Liver (tissue), 9 donors: Measurements from ENCODE around the gene PRKN. TPM values are rescaled to one million over a fixed set of nuclear protein-coding genes. Genes with fewer than 3 reads are reported as not detected.

Experiments
- DNase-seq: peaks from one replicate; pipeline ENCODE4 v3.0.0-alpha.2; 2017; ENCODE audit warnings: low spot score
- H3K27ac ChIP-seq, 2 donors: one replicate each; pipeline ENCODE4 v1.7.0; 2013; ENCODE audit warnings: inconsistent platforms in 2 of 2, low read length in 2 of 2, control low read depth in 1 of 2, low read depth in 1 of 2, mild to moderate bottlenecking in 1 of 2
- H3K27me3 ChIP-seq, 4 donors: one replicate each; pipeline versions ENCODE4 v1.6.1 to v1.7.0; 2013; ENCODE audit warnings: low read length in 3 of 4, inconsistent platforms in 1 of 4, mild to moderate bottlenecking in 1 of 4, moderate library complexity in 1 of 4; ENCODE audit not compliant: control insufficient read depth in 4 of 4, insufficient read depth in 4 of 4
- H3K36me3 ChIP-seq, 4 donors: one replicate each; pipeline versions ENCODE4 v1.6.1 to v1.7.0; 2013; ENCODE audit warnings: low read length in 3 of 4, mild to moderate bottlenecking in 3 of 4, low read depth in 1 of 4, moderate library complexity in 1 of 4; ENCODE audit not compliant: control insufficient read depth in 4 of 4, insufficient read depth in 3 of 4
- H3K4me1 ChIP-seq, 4 donors: one replicate each; pipeline versions ENCODE4 v1.6.1 to v1.7.0; 2013; ENCODE audit warnings: low read length in 3 of 4, mild to moderate bottlenecking in 3 of 4, moderate library complexity in 1 of 4; ENCODE audit not compliant: control insufficient read depth in 4 of 4, insufficient read depth in 4 of 4
- H3K4me3 ChIP-seq, 3 donors: one replicate each; pipeline versions ENCODE4 v1.6.1 to v1.7.0; 2013; ENCODE audit warnings: low read length in 3 of 3, control low read depth in 1 of 3, low read depth in 1 of 3, mild to moderate bottlenecking in 1 of 3
- H3K9ac ChIP-seq, 2 donors: one replicate each; pipeline ENCODE4 v1.7.0; 2013; ENCODE audit warnings: low read length in 2 of 2, mild to moderate bottlenecking in 2 of 2, moderate library complexity in 2 of 2, control low read depth in 1 of 2, low read depth in 1 of 2
- H3K9me3 ChIP-seq, 4 donors: one replicate each; pipeline versions ENCODE4 v1.6.1 to v1.7.0; 2013; ENCODE audit warnings: low read length in 3 of 4; ENCODE audit not compliant: control insufficient read depth in 4 of 4
- EGR1 ChIP-seq, 2 donors: IDR thresholded peaks; 2 replicates each; pipeline ENCODE4 v1.6.1; 2016 to 2018; ENCODE audit warnings: antibody characterized with exemption in 2 of 2, low read depth in 2 of 2
- FOXA2 ChIP-seq: IDR thresholded peaks from 2 replicates; pipeline ENCODE4 v1.6.1; 2016; ENCODE audit warnings: antibody characterized with exemption
- GABPA ChIP-seq, 2 donors: IDR thresholded peaks in 1 of 2; conservative IDR thresholded peaks in 1 of 2; 2 replicates each; pipeline ENCODE4 v1.6.1; 2016; ENCODE audit warnings: antibody characterized with exemption in 2 of 2, mild to moderate bottlenecking in 1 of 2, moderate library complexity in 1 of 2
- HNF4A ChIP-seq, 2 donors: conservative IDR thresholded peaks; 2 replicates each; pipeline ENCODE4 v1.6.1; 2016; ENCODE audit warnings: antibody characterized with exemption in 2 of 2, mild to moderate bottlenecking in 2 of 2
- JUND ChIP-seq, 2 donors: IDR thresholded peaks; 2 replicates each; pipeline ENCODE4 v1.6.1; 2016; ENCODE audit warnings: antibody characterized with exemption in 2 of 2
- NR2F2 ChIP-seq: IDR thresholded peaks from 2 replicates; pipeline ENCODE4 v1.6.1; 2016; ENCODE audit warnings: antibody characterized with exemption
- RAD21 ChIP-seq, 2 donors: IDR thresholded peaks; 2 replicates each; pipeline ENCODE4 v1.6.1; 2016; ENCODE audit warnings: antibody characterized with exemption in 2 of 2, mild to moderate bottlenecking in 2 of 2
- RXRA ChIP-seq, 2 donors: IDR thresholded peaks; 2 replicates each; pipeline ENCODE4 v1.6.1; 2017 to 2018; ENCODE audit warnings: antibody characterized with exemption in 2 of 2, mild to moderate bottlenecking in 1 of 2
- SP1 ChIP-seq: IDR thresholded peaks from 2 replicates; pipeline ENCODE4 v1.6.1; 2018; ENCODE audit warnings: antibody characterized with exemption, mild to moderate bottlenecking
- TAF1 ChIP-seq: conservative IDR thresholded peaks from 2 replicates; pipeline ENCODE4 v1.6.1; 2016; ENCODE audit warnings: antibody characterized with exemption, mild to moderate bottlenecking
- YY1 ChIP-seq: IDR thresholded peaks from 2 replicates; pipeline ENCODE4 v1.6.1; 2016; ENCODE audit warnings: antibody characterized with exemption, mild to moderate bottlenecking
- WGBS: extraction: QIAGEN DNeasy Blood & Tissue Kit; methylation state at CpG from one replicate; pipeline ENCODE4 v1.1.7; 2013; 5-methylcytosine and 5-hydroxymethylcytosine counted together
- polyA plus RNA-seq, 2 donors: library from polyadenylated mRNA; stranded (reverse) in 1 of 2; unstranded in 1 of 2; fragments of 200-250 nt in 1 of 2; fragments of >200 nt in 1 of 2; fragmentation: Nextera tagmentation in 1 of 2; extraction: Ambion mirVana in 1 of 2; gene quantifications; one replicate each; pipeline versions ENCODE4 v1.2.1 to v1.2.3, GENCODE V29; 2013 to 2015
- total RNA-seq, 2 donors: library from RNA; depleted of rRNA; stranded (reverse); fragments of >200 nt; gene quantifications; one replicate each; pipeline ENCODE4 v1.2.3, GENCODE V29; 2014
- TF ChIP-seq, protein P1 (sequence below): IDR thresholded peaks from 2 replicates; pipeline ENCODE4 v1.6.1; 2016; ENCODE audit warnings: antibody characterized with exemption
- TF ChIP-seq, protein P2 (sequence below): IDR thresholded peaks from 2 replicates; pipeline ENCODE4 v1.6.1; 2016; ENCODE audit warnings: antibody characterized with exemption
- TF ChIP-seq, protein P3 (sequence below): fragments of 150-350 bp; IDR thresholded peaks from 2 replicates; pipeline ENCODE4 v1.5.1; 2017; ENCODE audit warnings: improper control_type of control experiment, low read depth, low read length; ENCODE audit not compliant: missing input control
- TF ChIP-seq, protein P4 (sequence below): IDR thresholded peaks from 2 replicates; pipeline ENCODE4 v1.6.1; 2016; ENCODE audit warnings: antibody characterized with exemption, mild to moderate bottlenecking
- donor health status: healthy.
- donor health status: healthy.
- donor health status: healthy.
- donor health status: healthy.
- donor health status: healthy.

Gene PRKN
- total and polyA plus RNA-seq, 4 donors: 0.47 to 4.1 (median 3.2) TPM

DNA sequence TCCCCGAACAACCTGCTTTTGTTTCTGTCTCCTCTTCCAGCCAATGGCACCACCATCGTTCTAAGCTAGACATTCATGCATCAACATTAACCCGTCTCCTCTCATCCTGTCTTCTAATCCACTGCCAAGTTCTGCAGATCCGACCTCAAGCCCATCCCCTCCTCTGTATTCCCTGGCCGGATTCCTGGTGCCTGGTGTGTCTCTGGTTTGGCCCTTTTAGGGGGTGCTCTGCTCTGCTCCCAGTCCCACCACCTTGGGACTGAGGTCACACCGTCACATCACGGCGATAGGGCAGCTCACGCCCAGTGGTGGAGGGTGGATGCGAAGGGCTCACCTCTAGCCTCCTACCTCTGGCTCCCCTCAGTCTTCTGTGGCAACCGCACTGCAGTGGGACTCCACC lies 1351.2 kb downstream of the PRKN start:
- no peak for DNase-seq
- peaks cover 0 to 4% (median 2%) of the 10 kb centered on the region in 4 donors for H3K4me1 ChIP-seq
- WGBS: 91% methylated on average over 11 of the region's 11 CpGs
- no peak for TF ChIP-seq RXRA (IDR thresholded peaks at IDR 0.05)
- H3K4me3 ChIP-seq: no peak overlapping the region
- no peak overlapping the region for H3K9ac ChIP-seq
- H3K36me3 ChIP-seq: no peaks in the 10 kb centered on the region
- H3K9me3 ChIP-seq: no peaks in the 10 kb centered on the region
- no peak overlapping the region for H3K27ac ChIP-seq
- H3K27me3 ChIP-seq: no peaks in the 10 kb centered on the region

DNA sequence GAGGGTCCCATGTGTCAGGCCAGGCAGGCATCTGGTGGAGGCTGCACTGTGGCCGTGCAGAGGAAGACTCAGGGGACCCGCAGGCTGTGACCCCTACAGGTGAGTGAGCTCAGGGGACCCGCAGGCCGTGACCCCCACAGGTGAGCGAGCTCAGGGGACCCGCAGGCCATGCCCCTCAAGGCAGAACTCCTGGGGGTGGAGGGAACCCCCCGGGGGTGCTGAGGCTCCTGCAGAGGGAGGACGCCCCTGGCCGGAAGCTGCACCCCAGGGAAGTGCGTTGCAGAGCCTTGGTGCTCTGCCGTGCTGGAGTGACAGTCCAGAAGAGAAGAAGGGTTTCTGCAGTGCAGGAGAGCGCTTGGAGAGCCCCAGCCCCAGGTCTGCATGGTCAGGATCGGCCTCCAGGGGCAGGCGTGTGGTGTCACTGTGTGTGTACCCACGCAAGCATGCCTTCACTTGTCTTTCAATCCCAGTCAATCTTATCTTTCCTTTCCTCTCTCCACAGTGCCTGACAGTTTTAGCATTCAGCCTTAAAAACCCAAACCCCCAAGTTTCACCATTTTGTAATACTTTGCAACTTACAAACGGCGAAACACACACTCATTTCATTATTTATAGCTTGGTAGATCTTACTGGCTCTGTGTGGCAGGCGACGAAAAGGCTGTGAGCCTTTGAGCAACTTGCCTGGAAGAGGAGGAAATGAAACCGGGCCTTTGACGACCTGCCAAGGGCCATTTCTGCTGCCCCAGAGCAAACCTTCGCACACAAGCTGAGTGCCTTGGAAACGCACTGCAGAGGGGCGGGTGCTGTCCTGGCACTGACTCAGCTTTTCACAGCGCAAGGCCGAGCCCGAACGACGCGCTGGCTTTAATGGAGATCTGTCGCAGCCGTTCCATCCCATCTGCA lies 1352.3 kb downstream of the PRKN start:
- 67% methylated on average over 32 of the region's 32 CpGs for WGBS
- Histone ChIP-seq H3K27me3 (no peaks in the 10 kb centered on the region), H3K9me3 (no peaks in the 10 kb centered on the region), H3K27ac (no peak overlapping the region), H3K9ac (no peak overlapping the region), H3K4me3 (no peak overlapping the region), H3K36me3 (no peaks in the 10 kb centered on the region), H3K4me1 (peaks cover 0 to 4% (median 2%) of the 10 kb centered on the region in 4 donors)
- no peak for DNase-seq
- no peak for TF ChIP-seq NR2F2
- TF ChIP-seq HNF4A (conservative IDR thresholded peaks at IDR 0.05): no peak
- no peak for TF ChIP-seq GABPA (IDR thresholded peaks at IDR 0.05 in 1 of 2, conservative IDR thresholded peaks at IDR 0.05 in 1 of 2)
- TF ChIP-seq, protein P1, sequence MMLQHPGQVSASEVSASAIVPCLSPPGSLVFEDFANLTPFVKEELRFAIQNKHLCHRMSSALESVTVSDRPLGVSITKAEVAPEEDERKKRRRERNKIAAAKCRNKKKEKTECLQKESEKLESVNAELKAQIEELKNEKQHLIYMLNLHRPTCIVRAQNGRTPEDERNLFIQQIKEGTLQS: no peak
- no peak for TF ChIP-seq RAD21 (IDR thresholded peaks at IDR 0.05)
- TF ChIP-seq EGR1 (IDR thresholded peaks at IDR 0.05; ENCODE audit: low read depth in 2 of 2): no peak
- no peak for TF ChIP-seq YY1
- TF ChIP-seq RXRA (IDR thresholded peaks at IDR 0.05): no peak
- TF ChIP-seq TAF1: no peak
- TF ChIP-seq, protein P2, sequence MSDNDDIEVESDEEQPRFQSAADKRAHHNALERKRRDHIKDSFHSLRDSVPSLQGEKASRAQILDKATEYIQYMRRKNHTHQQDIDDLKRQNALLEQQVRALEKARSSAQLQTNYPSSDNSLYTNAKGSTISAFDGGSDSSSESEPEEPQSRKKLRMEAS: no peak
- no peak for TF ChIP-seq SP1
- no peak for TF ChIP-seq FOXA2
- TF ChIP-seq, protein P3, sequence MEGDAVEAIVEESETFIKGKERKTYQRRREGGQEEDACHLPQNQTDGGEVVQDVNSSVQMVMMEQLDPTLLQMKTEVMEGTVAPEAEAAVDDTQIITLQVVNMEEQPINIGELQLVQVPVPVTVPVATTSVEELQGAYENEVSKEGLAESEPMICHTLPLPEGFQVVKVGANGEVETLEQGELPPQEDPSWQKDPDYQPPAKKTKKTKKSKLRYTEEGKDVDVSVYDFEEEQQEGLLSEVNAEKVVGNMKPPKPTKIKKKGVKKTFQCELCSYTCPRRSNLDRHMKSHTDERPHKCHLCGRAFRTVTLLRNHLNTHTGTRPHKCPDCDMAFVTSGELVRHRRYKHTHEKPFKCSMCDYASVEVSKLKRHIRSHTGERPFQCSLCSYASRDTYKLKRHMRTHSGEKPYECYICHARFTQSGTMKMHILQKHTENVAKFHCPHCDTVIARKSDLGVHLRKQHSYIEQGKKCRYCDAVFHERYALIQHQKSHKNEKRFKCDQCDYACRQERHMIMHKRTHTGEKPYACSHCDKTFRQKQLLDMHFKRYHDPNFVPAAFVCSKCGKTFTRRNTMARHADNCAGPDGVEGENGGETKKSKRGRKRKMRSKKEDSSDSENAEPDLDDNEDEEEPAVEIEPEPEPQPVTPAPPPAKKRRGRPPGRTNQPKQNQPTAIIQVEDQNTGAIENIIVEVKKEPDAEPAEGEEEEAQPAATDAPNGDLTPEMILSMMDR: no peak
- TF ChIP-seq, protein P4, sequence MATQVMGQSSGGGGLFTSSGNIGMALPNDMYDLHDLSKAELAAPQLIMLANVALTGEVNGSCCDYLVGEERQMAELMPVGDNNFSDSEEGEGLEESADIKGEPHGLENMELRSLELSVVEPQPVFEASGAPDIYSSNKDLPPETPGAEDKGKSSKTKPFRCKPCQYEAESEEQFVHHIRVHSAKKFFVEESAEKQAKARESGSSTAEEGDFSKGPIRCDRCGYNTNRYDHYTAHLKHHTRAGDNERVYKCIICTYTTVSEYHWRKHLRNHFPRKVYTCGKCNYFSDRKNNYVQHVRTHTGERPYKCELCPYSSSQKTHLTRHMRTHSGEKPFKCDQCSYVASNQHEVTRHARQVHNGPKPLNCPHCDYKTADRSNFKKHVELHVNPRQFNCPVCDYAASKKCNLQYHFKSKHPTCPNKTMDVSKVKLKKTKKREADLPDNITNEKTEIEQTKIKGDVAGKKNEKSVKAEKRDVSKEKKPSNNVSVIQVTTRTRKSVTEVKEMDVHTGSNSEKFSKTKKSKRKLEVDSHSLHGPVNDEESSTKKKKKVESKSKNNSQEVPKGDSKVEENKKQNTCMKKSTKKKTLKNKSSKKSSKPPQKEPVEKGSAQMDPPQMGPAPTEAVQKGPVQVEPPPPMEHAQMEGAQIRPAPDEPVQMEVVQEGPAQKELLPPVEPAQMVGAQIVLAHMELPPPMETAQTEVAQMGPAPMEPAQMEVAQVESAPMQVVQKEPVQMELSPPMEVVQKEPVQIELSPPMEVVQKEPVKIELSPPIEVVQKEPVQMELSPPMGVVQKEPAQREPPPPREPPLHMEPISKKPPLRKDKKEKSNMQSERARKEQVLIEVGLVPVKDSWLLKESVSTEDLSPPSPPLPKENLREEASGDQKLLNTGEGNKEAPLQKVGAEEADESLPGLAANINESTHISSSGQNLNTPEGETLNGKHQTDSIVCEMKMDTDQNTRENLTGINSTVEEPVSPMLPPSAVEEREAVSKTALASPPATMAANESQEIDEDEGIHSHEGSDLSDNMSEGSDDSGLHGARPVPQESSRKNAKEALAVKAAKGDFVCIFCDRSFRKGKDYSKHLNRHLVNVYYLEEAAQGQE: no peak
- TF ChIP-seq JUND (IDR thresholded peaks at IDR 0.05): no peak
